ENCODE data around the gene BCAS3. TPM values are rescaled to one million over a fixed set of nuclear protein-coding genes. Genes with fewer than 3 reads are reported as not detected.

BCAS3 gene
- total RNA-seq, 1 donor from 2014 or later, result 30.5 TPM

DNA sequence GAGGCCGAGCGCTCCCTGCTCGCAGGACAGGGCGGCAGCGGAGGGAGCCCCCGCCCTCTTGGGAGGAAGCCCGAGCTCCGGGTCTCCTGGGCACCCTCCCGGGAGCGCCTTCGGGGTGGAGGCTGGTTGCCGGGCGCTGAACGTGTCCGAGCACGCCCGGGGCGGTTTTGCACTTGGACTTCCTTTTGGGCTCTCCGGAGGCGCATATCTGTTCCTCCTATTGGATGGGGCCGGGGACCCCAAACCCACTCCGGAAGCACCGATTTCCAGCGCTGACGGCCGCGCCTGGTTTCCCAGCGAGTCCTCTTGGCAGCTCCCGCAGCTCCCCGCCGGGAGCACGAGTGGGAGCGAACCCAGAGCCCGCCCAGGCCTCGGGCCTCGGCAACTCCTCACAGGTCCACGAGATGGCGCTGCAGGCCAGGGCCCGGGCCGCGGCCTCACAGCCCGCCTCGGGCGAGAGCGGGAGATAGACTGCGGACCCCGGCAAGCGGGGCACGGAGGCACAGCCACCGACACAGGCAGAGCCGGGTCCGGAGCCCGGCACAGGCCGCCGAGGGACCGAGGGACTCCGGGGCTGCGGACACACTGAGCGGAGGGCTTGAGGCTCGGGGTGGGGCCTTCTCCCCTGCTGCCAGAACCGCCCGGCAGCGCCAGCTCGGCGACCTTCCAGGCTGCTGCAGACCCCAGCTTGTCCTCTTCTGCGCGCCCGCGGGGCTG, 734.6 kb downstream of the BCAS3 start:
- no peaks in the 10 kb centered on the region for H3K9me3 Mint-ChIP-seq
- peak overlapping the region; percentile 75 for H3K4me3 Mint-ChIP-seq
- H3K36me3 Mint-ChIP-seq (ENCODE audit: low read depth), result no peaks in the 10 kb centered on the region
- peaks cover 25% of the 10 kb centered on the region for H3K4me1 Mint-ChIP-seq
- peak; percentile 89 for DNase-seq (ENCODE audit: low read depth, low spot score)
- TF ChIP-seq, protein P1, sequence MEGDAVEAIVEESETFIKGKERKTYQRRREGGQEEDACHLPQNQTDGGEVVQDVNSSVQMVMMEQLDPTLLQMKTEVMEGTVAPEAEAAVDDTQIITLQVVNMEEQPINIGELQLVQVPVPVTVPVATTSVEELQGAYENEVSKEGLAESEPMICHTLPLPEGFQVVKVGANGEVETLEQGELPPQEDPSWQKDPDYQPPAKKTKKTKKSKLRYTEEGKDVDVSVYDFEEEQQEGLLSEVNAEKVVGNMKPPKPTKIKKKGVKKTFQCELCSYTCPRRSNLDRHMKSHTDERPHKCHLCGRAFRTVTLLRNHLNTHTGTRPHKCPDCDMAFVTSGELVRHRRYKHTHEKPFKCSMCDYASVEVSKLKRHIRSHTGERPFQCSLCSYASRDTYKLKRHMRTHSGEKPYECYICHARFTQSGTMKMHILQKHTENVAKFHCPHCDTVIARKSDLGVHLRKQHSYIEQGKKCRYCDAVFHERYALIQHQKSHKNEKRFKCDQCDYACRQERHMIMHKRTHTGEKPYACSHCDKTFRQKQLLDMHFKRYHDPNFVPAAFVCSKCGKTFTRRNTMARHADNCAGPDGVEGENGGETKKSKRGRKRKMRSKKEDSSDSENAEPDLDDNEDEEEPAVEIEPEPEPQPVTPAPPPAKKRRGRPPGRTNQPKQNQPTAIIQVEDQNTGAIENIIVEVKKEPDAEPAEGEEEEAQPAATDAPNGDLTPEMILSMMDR (conservative IDR thresholded peaks at IDR 0.05), result peak; percentile 99
- H3K27ac Mint-ChIP-seq (ENCODE audit: unreplicated experiment), result no peak overlapping the region
- H3K27me3 Mint-ChIP-seq (ENCODE audit: low read depth), result peaks cover 47% of the 10 kb centered on the region

DNA sequence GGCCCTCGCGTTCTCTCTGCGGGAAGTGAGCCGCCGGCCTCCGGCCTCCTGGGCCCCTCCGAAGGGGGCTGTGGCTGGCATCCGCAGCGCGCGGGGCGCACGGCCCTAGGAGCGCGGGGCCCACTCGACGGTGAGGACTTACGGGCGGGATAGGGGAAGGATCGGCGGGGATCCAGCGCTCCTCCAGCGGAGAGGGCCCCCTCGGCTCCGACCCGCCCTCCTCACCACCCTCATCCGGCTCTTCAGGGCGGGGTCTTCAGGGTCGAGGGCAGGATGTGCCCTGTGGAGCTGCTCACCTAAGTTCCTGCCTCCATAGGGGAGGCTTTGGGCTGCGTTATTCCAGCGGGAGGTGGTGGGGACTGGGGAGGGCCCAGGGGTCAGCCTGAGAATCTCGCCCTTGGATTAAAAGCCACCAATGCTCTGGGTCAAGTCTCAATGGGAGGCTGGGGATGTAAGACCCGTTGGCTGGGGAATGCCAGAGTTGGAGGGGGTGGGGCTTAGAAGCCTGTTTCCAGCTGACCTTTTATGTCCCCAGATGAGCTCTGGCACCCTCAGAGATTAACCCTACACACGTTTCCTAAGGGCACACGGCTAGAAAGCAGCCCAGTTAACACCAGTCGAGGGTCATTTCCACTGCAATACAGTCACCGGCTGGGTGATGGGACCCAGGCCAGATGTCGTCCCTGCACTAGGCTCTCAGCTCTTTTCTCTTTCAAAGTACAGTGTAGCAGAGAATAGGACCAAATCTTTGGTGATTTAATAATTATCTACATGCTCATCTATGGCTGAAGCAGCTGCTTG, 735.4 kb downstream of the BCAS3 start:
- H3K4me3 Mint-ChIP-seq, result peak overlapping the region; percentile 85
- DNase-seq (ENCODE audit: low read depth, low spot score), result no peak
- H3K36me3 Mint-ChIP-seq (ENCODE audit: low read depth), result no peaks in the 10 kb centered on the region
- H3K27ac Mint-ChIP-seq (ENCODE audit: unreplicated experiment), result no peak overlapping the region
- TF ChIP-seq, protein P1 (conservative IDR thresholded peaks at IDR 0.05), result no peak
- H3K27me3 Mint-ChIP-seq (ENCODE audit: low read depth), result peaks cover 40% of the 10 kb centered on the region
- H3K9me3 Mint-ChIP-seq, result no peaks in the 10 kb centered on the region
- H3K4me1 Mint-ChIP-seq, result peaks cover 25% of the 10 kb centered on the region

DNA sequence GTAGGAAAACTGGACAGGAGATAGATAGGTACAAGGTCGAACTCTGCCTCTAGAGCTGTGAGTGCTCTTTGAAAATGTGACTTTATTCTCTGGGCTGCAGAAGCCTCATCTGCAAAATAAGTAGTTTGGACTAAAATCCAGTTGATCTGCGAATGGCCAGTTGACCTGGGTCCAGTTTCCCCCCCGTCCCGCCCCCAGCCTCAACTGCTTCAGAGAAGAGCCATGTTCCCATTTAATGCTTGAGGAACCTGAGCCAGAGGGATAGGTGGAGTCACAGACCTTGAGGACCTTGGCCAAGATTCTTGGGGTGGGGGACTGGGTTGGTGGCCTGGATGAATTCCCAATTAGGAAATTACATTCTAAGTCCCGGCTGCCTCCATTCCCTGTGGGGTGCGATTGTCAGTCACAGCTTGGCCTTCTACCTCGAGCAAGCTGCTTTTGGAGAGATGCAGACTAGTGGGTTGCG, 736.0 kb downstream of the BCAS3 start:
- H3K27ac Mint-ChIP-seq (ENCODE audit: unreplicated experiment), result no peak overlapping the region
- H3K4me1 Mint-ChIP-seq, result peaks cover 22% of the 10 kb centered on the region
- H3K27me3 Mint-ChIP-seq (ENCODE audit: low read depth), result peaks cover 33% of the 10 kb centered on the region
- no peaks in the 10 kb centered on the region for H3K9me3 Mint-ChIP-seq
- DNase-seq (ENCODE audit: low read depth, low spot score), result no peak
- TF ChIP-seq, protein P1 (conservative IDR thresholded peaks at IDR 0.05), result no peak
- H3K36me3 Mint-ChIP-seq (ENCODE audit: low read depth), result no peaks in the 10 kb centered on the region
- peak overlapping the region; percentile 85 for H3K4me3 Mint-ChIP-seq

DNA sequence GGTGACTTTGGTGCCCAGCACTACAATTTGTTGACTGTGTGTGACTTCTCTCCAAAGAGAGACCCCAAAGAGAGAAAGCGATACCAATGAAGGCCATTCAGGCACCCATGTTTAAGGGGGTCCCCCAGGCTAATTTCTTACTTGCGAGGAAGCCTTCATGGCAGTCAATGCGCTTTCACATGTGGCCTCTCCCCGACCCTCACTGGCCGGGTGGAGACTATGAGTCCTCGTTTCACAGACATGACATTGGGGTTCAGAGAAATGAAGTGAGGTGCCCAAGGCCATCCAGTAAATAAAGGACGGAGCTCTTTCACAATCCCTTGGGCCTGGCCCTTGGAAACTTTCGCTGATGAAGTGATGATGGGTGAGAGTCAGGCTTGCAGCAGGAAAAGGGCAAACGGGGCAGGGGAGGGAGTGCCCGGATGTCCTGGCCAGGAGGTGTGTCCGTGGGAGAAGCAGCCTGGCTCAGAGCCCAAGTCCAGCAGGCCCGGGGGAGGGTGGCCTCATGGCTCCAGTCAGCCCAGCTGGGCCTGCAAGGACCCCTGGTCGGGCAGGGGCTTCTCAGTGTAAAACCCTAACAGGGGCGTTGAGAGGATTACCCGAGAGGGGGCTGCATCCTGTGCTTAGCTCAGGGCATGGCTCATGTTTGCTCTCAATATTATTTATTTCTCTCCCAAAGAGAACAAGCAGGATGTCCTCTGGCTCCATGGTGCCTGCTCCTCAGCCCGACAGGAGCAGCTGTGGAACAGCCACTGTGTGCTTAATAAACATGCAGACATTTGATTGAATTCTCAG, 736.7 kb downstream of the BCAS3 start:
- Mint-ChIP-seq H3K36me3 (ENCODE audit: low read depth) (no peaks in the 10 kb centered on the region), H3K27me3 (ENCODE audit: low read depth) (peaks cover 32% of the 10 kb centered on the region), H3K27ac (ENCODE audit: unreplicated experiment) (no peak overlapping the region), H3K4me3 (peak overlapping the region; percentile 47), H3K9me3 (no peaks in the 10 kb centered on the region), H3K4me1 (peaks cover 19% of the 10 kb centered on the region)
- DNase-seq (ENCODE audit: low read depth, low spot score), result no peak
- TF ChIP-seq, protein P1 (conservative IDR thresholded peaks at IDR 0.05), result no peak

DNA sequence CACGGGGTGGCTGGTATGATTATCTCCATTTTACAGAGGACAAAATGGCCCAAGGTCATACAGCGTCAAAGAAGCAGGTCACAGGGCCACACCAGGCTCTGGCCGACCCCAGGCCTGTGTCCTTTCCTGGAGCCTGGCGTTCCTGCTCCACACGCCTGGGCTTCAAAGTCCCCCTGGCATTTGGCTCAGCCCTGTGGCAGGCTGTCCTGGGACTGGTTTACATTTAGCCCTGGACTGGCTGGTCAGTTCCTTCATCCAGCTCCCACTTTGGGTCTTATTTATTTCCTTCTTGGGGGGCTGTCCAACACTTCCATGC, 737.2 kb downstream of the BCAS3 start:
- peaks cover 20% of the 10 kb centered on the region for H3K4me1 Mint-ChIP-seq

More for the DNA sequence above, 737.2 kb downstream of the BCAS3 start:
- no peak for DNase-seq (ENCODE audit: low read depth, low spot score)
- H3K36me3 Mint-ChIP-seq (ENCODE audit: low read depth), result no peaks in the 10 kb centered on the region
- TF ChIP-seq, protein P1 (conservative IDR thresholded peaks at IDR 0.05), result no peak
- no peak overlapping the region for H3K27ac Mint-ChIP-seq (ENCODE audit: unreplicated experiment)
- H3K27me3 Mint-ChIP-seq (ENCODE audit: low read depth), result peaks cover 30% of the 10 kb centered on the region
- H3K4me3 Mint-ChIP-seq, result peak overlapping the region; percentile 47
- no peaks in the 10 kb centered on the region for H3K9me3 Mint-ChIP-seq
